NCI-H2081 (cell line): Measurements from ENCODE around the gene SELENOP.
"Not testable (repeated sequence)": the region's sequence is repeated elsewhere in the genome, so short reads cannot be mapped to it uniquely, and the experiment has no call there.

Source experiments
- DNase-seq, 2 experiments: peaks; one replicate each; lab custom pipeline; 2025; lab: John Stamatoyannopoulos, UW

Gene SELENOP

GRCh38 chr5:42826757-42827515, 15.2 kb upstream of the SELENOP start:
- no peak for DNase-seq

GRCh38 chr5:42825422-42826148, 13.9 kb upstream of the SELENOP start:
- no peak for DNase-seq

- no peak for DNase-seq
These were observed 12.8 kb upstream of the SELENOP start for GRCh38 chr5:42824347-42824976.

- DNase-seq = no peak
These were observed 10.9 kb upstream of the SELENOP start for GRCh38 chr5:42822548-42822947.

- DNase-seq = no peak
These were observed 8.1 kb upstream of the SELENOP start for GRCh38 chr5:42819745-42820144.

- not testable (repeated sequence) for DNase-seq
These were observed 4.9 kb upstream of the SELENOP start for GRCh38 chr5:42816546-42816945.

GRCh38 chr5:42813533-42813932, 1.8 kb upstream of the SELENOP start:
- DNase-seq = no peak

GRCh38 chr5:42812620-42813019, 928 bp upstream of the SELENOP start:
- no peak for DNase-seq

GRCh38 chr5:42810834-42811590, 680 bp downstream of the SELENOP start:
- DNase-seq = no peak

- DNase-seq = no peak
These were observed 2.6 kb downstream of the SELENOP start for GRCh38 chr5:42808888-42809611.

GRCh38 chr5:42807722-42808447, 3.8 kb downstream of the SELENOP start:
- DNase-seq = no peak

- no peak for DNase-seq
These were observed 4.9 kb downstream of the SELENOP start for GRCh38 chr5:42806701-42807262.

GRCh38 chr5:42806004-42806700, 5.5 kb downstream of the SELENOP start:
- DNase-seq = no peak

GRCh38 chr5:42804717-42805339, 6.9 kb downstream of the SELENOP start:
- no peak for DNase-seq

- DNase-seq = no peak
These were observed 10.1 kb downstream of the SELENOP start for GRCh38 chr5:42801516-42802166.

GRCh38 chr5:42800748-42801330, 10.9 kb downstream of the SELENOP start:
- DNase-seq = no peak

GRCh38 chr5:42799668-42800114, 12.0 kb downstream of the SELENOP start:
- DNase-seq = no peak

- no peak for DNase-seq
These were observed 12.5 kb downstream of the SELENOP start for GRCh38 chr5:42799241-42799608.
